Fibroblast of skin of back (primary cell): ENCODE data around the gene ITM2C.

Source experiments
- DNase-seq: peaks from one replicate; pipeline ENCODE4 v3.0.0-alpha.2; 2013

Gene ITM2C

GRCh38 chr2:230873661-230874401 lies 9.1 kb downstream of the ITM2C start:
- no peak for DNase-seq

- no peak for DNase-seq
These were observed 9.7 kb downstream of the ITM2C start for GRCh38 chr2:230874456-230874855.

GRCh38 chr2:230874876-230875275 lies 10.1 kb downstream of the ITM2C start:
- DNase-seq = no peak

GRCh38 chr2:230875347-230876315 lies 10.9 kb downstream of the ITM2C start:
- DNase-seq = no peak

- no peak for DNase-seq
These were observed 12.5 kb downstream of the ITM2C start for GRCh38 chr2:230877116-230877758.

- no peak for DNase-seq
These were observed 13.2 kb downstream of the ITM2C start for GRCh38 chr2:230877759-230878598.

- DNase-seq = no peak
These were observed 14.0 kb downstream of the ITM2C start for GRCh38 chr2:230878599-230879188.

- no peak for DNase-seq
These were observed 14.6 kb downstream of the ITM2C start for GRCh38 chr2:230879271-230879882.

- no peak for DNase-seq
These were observed 15.1 kb downstream of the ITM2C start for GRCh38 chr2:230879891-230880290.

- no peak for DNase-seq
These were observed 17.1 kb downstream of the ITM2C start for GRCh38 chr2:230881840-230882239.

GRCh38 chr2:230885463-230886130 lies 20.9 kb downstream of the ITM2C start:
- DNase-seq = peak; percentile 37

GRCh38 chr2:230886206-230886605 lies 21.5 kb downstream of the ITM2C start:
- no peak for DNase-seq

- no peak for DNase-seq
These were observed 21.9 kb downstream of the ITM2C start for GRCh38 chr2:230886671-230887071.

- no peak for DNase-seq
These were observed 22.6 kb downstream of the ITM2C start for GRCh38 chr2:230887342-230887741.

- DNase-seq = no peak
These were observed 24.2 kb downstream of the ITM2C start for GRCh38 chr2:230888824-230889400.

- DNase-seq = no peak
These were observed 25.3 kb downstream of the ITM2C start for GRCh38 chr2:230889911-230890601.

GRCh38 chr2:230890646-230891045 lies 25.9 kb downstream of the ITM2C start:
- no peak for DNase-seq

- DNase-seq = peak; percentile 43
These were observed 26.3 kb downstream of the ITM2C start for GRCh38 chr2:230891064-230891463.

- no peak for DNase-seq
These were observed 26.8 kb downstream of the ITM2C start for GRCh38 chr2:230891509-230891908.

- DNase-seq = no peak
These were observed 28.6 kb downstream of the ITM2C start for GRCh38 chr2:230893338-230893737.
